Right renal cortex interstitium (tissue), 3 donors: ENCODE data around the gene PRH2. TPM values are rescaled to one million over a fixed set of nuclear protein-coding genes. Genes with fewer than 3 reads are reported as not detected.

Experiments
- DNase-seq, 3 donors: peaks; one replicate each; pipeline ENCODE4 v3.0.0-alpha.2; 2013; ENCODE audit warnings: low read depth in 3 of 3, low spot score in 2 of 3
- polyA plus RNA-seq, 3 donors: library from polyadenylated mRNA; unstranded; fragments of 120-200 nt; gene quantifications; one replicate each; pipeline ENCODE4 v1.2.1, GENCODE V29; 2013; ENCODE audit not compliant: insufficient read length in 3 of 3

PRH2 gene
- polyA plus RNA-seq, 3 donors = 0.28 to 0.64 (median 0.48) TPM

DNA sequence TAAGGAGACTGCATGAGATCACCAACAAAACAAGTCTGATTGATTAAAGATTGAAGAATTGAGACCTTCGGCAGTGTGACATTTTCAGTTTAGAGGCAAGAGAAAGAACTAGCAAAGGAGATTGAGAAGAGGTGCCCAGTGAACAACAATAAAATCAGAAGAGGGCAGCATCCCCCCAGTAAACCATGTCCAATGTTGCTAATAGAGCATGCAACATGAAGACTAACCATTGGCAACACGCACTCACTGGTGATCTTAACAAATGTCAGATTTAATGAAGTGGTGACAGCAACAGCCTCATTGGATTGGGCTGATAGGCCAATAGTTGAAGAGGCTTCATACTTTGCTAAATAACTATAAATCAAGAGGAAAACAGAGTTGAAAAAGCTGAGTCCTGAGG, 30.8 kb downstream of the PRH2 start:
- no peak for DNase-seq

- DNase-seq = no peak
Observed at GRCh38 chr12:10960211-10960610, 31.2 kb downstream of the PRH2 start.

- no peak for DNase-seq
Observed at GRCh38 chr12:10965476-10965875, 36.4 kb downstream of the PRH2 start.

GRCh38 chr12:10966314-10966713, 37.3 kb downstream of the PRH2 start:
- no peak for DNase-seq

DNA sequence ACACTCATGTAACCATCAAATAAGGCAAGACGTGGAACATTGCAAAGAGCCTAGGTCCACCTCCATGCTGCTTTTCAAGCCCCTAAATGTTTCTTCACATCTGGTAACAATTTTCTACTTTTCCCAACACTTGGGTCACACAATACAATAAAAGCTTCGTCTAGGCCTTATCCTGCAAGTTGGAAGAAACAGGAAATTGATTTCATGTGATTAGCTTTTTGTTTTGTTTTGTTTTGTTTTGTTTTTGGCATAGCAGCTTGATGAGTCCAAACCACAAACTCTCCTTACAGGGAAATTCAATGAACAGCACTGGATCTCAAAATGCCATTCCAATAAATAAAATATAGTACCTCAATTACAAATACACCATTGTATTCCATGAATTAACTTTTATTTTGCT, 38.4 kb downstream of the PRH2 start:
- DNase-seq = no peak

- DNase-seq = no peak
Observed at GRCh38 chr12:10968765-10969456, 39.9 kb downstream of the PRH2 start.

DNA sequence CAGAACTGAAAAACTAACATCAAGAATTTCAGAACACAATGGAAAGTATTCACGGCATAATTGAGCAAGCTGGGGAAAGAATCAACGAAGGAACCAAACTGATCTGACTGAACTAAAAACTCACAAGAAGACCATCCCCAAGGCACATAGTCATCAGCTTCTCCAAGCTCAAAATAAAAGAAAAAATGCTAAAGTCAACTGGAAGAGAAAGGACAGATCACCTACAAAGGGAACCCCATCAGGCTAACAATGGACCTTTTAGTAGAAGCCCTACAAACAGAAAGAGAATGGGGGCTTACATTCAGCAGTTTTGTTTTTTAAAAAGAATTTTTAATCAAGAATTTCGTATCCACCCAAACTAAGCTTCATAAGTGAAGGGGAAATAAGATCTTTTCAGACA, 45.9 kb downstream of the PRH2 start:
- no peak for DNase-seq

DNA sequence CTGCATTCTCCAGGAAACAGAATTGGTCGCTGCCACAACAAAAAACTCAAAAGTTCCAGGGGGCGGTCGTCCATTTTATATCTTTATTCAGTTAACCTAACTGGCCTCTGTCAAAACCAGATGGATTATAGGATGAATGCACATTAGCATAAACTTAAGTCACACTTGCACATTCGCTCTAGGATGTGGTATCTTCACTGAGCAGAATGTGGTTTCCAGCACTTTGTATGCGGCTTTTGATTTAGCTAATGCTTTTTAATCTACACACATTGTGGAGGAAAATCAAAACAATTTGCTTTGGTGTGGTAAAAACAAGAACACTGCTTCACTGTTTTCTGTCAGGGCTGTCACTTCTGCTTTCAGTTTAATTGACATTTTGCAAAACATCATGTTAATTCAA, 53.2 kb downstream of the PRH2 start:
- DNase-seq = no peak

Other genes starting within 250 kb of the PRH2 start
- gene YBX3, start 205.9 kb upstream of the PRH2 start, polyA plus RNA-seq = 100 to 1,000 TPM; 192 to 229 (median 206) TPM
- not detected for gene TAS2R7, start 126.6 kb upstream of the PRH2 start, polyA plus RNA-seq
- not detected for gene TAS2R8, start 122.0 kb upstream of the PRH2 start, polyA plus RNA-seq
- gene TAS2R9, start 119.1 kb upstream of the PRH2 start, polyA plus RNA-seq = not detected
- 1 to 10 TPM in 1 of 3 donors, under 1 TPM in 2; 0.99 to 1.4 (median 1.00) TPM for gene TAS2R10, start 102.9 kb upstream of the PRH2 start, polyA plus RNA-seq
- 1 to 10 TPM; 5.6 to 7.8 (median 5.9) TPM for gene PRR4, start 79.8 kb upstream of the PRH2 start, polyA plus RNA-seq
- gene PRH1, start 45.0 kb upstream of the PRH2 start, polyA plus RNA-seq = 10 to 100 TPM; 11.6 to 16.9 (median 15.9) TPM
- under 1 TPM in 2 of 3 donors, not detected in 1; 0.10 TPM for gene TAS2R13, start 19.7 kb upstream of the PRH2 start, polyA plus RNA-seq
- gene TAS2R14, start 10.0 kb downstream of the PRH2 start, polyA plus RNA-seq = 1 to 10 TPM; 2.3 to 3.1 (median 2.9) TPM
- gene TAS2R50, start 57.7 kb downstream of the PRH2 start, polyA plus RNA-seq = not detected
- 1 to 10 TPM in 2 of 3 donors, under 1 TPM in 1; 0.89 to 1.2 (median 1.1) TPM for gene TAS2R20, start 69.1 kb downstream of the PRH2 start, polyA plus RNA-seq
- gene TAS2R19, start 93.4 kb downstream of the PRH2 start, polyA plus RNA-seq = 1 to 10 TPM in 2 of 3 donors, under 1 TPM in 1; 0.94 to 1.8 (median 1.2) TPM
- gene TAS2R31, start 102.2 kb downstream of the PRH2 start, polyA plus RNA-seq = 1 to 10 TPM; 1.0 to 2.1 (median 1.1) TPM
- gene TAS2R46, start 133.1 kb downstream of the PRH2 start, polyA plus RNA-seq = not detected
- gene TAS2R43, start 163.1 kb downstream of the PRH2 start, polyA plus RNA-seq = under 1 TPM in 2 of 3 donors, not detected in 1; 0.21 to 0.36 TPM
- gene TAS2R30, start 205.4 kb downstream of the PRH2 start, polyA plus RNA-seq = under 1 TPM; 0.15 to 0.27 (median 0.21) TPM
- 10 to 100 TPM; 19.1 to 19.3 (median 19.2) TPM for gene SMIM10L1, start 242.0 kb downstream of the PRH2 start, polyA plus RNA-seq